HepG2 (cell line): Measurements from ENCODE around the gene RNF149. TPM values are rescaled to one million over a fixed set of nuclear protein-coding genes. Genes with fewer than 3 reads are reported as not detected.

Experiments used
- BHLHE40 ChIP-seq: IDR thresholded peaks from 2 replicates; pipeline ENCODE4 v1.6.1; 2011; ENCODE audit warnings: low read length, improper control_type of control experiment
- CENPT ChIP-seq: sonication (generic); formaldehyde crosslinking; IDR thresholded peaks from 2 replicates; pipeline ENCODE4 v1.8.0; 2022; ENCODE audit warnings: low read depth, mild to moderate bottlenecking, moderate library complexity, missing genetic modification reagents
- POGZ ChIP-seq: sonication (generic); formaldehyde crosslinking; IDR thresholded peaks from 2 replicates; pipeline ENCODE4 v1.4.0; 2020; ENCODE audit warnings: mild to moderate bottlenecking, missing genetic modification reagents
- SOX6 ChIP-seq, 2 experiments: fragments of 450-650 bp in 1 of 2; sonication (generic) in 1 of 2; formaldehyde crosslinking in 1 of 2; IDR thresholded peaks; 2 replicates each; pipeline versions ENCODE4 v1.4.0 to v1.6.1; 2017 to 2020; ENCODE audit warnings: antibody characterized with exemption in 1 of 2, mild to moderate bottlenecking in 1 of 2, missing genetic modification reagents in 1 of 2
- SYNCRIP ChIP-seq: fragments of 200-400 bp; formaldehyde crosslinking; IDR thresholded peaks from 2 replicates; pipeline ENCODE4 v1.6.1; 2018; ENCODE audit warnings: mild to moderate bottlenecking, low read depth, low read length; ENCODE audit not compliant: insufficient read depth
- TCF7 ChIP-seq: sonication (generic); IDR thresholded peaks from 2 replicates; pipeline ENCODE4 v1.6.1; 2016; ENCODE audit warnings: antibody characterized with exemption, low read depth
- ZFP36L2 ChIP-seq: sonication (generic); formaldehyde crosslinking; IDR thresholded peaks from 2 replicates; pipeline ENCODE4 v1.4.0; 2020; ENCODE audit warnings: missing genetic modification reagents
- ZNF207 ChIP-seq: fragments of 450-650 bp; IDR thresholded peaks from 2 replicates; pipeline ENCODE4 v1.6.1; 2016; ENCODE audit warnings: antibody characterized with exemption, borderline replicate concordance
- ZNF30 ChIP-seq: sonication (generic); formaldehyde crosslinking; IDR thresholded peaks from 2 replicates; pipeline ENCODE4 v1.5.0; 2020; ENCODE audit warnings: mild to moderate bottlenecking, missing genetic modification reagents
- ZNF337 ChIP-seq: sonication (generic); formaldehyde crosslinking; IDR thresholded peaks from 2 replicates; pipeline ENCODE4 v1.5.1; 2020; ENCODE audit warnings: missing genetic modification reagents, low read depth, mild to moderate bottlenecking, borderline replicate concordance
- ZNF557 ChIP-seq: sonication (generic); formaldehyde crosslinking; IDR thresholded peaks from 2 replicates; pipeline ENCODE4 v1.4.0; 2020; ENCODE audit warnings: missing genetic modification reagents
- ZNF558 ChIP-seq: sonication (generic); formaldehyde crosslinking; IDR thresholded peaks from 2 replicates; pipeline ENCODE4 v1.9.0; 2022; ENCODE audit warnings: mild to moderate bottlenecking, missing genetic modification reagents, borderline replicate concordance
- ZNF672 ChIP-seq: sonication (generic); formaldehyde crosslinking; IDR thresholded peaks from 2 replicates; pipeline ENCODE4 v1.8.1; 2022; ENCODE audit warnings: missing genetic modification reagents
- ZNF761 ChIP-seq: sonication (generic); formaldehyde crosslinking; conservative IDR thresholded peaks from 2 replicates; pipeline ENCODE4 v1.4.0; 2020; ENCODE audit warnings: mild to moderate bottlenecking, missing genetic modification reagents
- ZNF891 ChIP-seq: sonication (generic); formaldehyde crosslinking; IDR thresholded peaks from 2 replicates; pipeline ENCODE4 v1.5.0; 2020; ENCODE audit warnings: mild to moderate bottlenecking, missing genetic modification reagents
- polyA plus RNA-seq, 8 experiments: library from polyadenylated mRNA; depleted of rRNA in 3 of 8; stranded (reverse) in 7 of 8; unstranded in 1 of 8; fragments of >200 nt; fragmentation: Illumina TruSeq in 4 of 8; extraction: Trizol in 4 of 8; gene quantifications; 2 replicates each; pipeline versions ENCODE4 v1.2.1 to v1.2.3, GENCODE V29; 2011 to 2016; ENCODE audit warnings: low read depth in 4 of 8, missing spikeins in 1 of 8, mixed read lengths in 1 of 8; ENCODE audit not compliant: insufficient read depth in 1 of 8
- total RNA-seq, 5 experiments: library from RNA; depleted of rRNA; stranded (reverse); fragments of >200 nt; fragmentation: Illumina TruSeq; extraction: Trizol; gene quantifications; 2 replicates each; pipeline ENCODE4 v1.2.3, GENCODE V29; 2016; ENCODE audit warnings: low read depth in 1 of 5
- TF ChIP-seq, protein P1 (sequence below): sonication (generic); formaldehyde crosslinking; conservative IDR thresholded peaks from 2 replicates; pipeline ENCODE4 v1.4.0; 2020; ENCODE audit warnings: missing genetic modification reagents
- TF ChIP-seq, protein P2 (sequence below): sonication (generic); formaldehyde crosslinking; IDR thresholded peaks from 2 replicates; pipeline ENCODE4 v1.4.0; 2020; ENCODE audit warnings: mild to moderate bottlenecking, missing genetic modification reagents
- TF ChIP-seq, protein P3 (sequence below): sonication (generic); formaldehyde crosslinking; IDR thresholded peaks from 2 replicates; pipeline ENCODE4 v1.5.0; 2020; ENCODE audit warnings: missing genetic modification reagents
- TF ChIP-seq, protein P4 (sequence below): sonication (generic); formaldehyde crosslinking; IDR thresholded peaks from 2 replicates; pipeline ENCODE4 v1.4.0; 2020; ENCODE audit warnings: missing genetic modification reagents, mild to moderate bottlenecking, borderline replicate concordance
- TF ChIP-seq, protein P5 (sequence below): sonication (generic); formaldehyde crosslinking; IDR thresholded peaks from 2 replicates; pipeline ENCODE4 v1.4.0; 2020; ENCODE audit warnings: mild to moderate bottlenecking, missing genetic modification reagents

RNF149 gene
- total and polyA plus RNA-seq, 2 of the 13 experiments (the other 11 are each of a cell fraction or from before 2014, with no cell fraction given), result 87.6 to 109 TPM

DNA sequence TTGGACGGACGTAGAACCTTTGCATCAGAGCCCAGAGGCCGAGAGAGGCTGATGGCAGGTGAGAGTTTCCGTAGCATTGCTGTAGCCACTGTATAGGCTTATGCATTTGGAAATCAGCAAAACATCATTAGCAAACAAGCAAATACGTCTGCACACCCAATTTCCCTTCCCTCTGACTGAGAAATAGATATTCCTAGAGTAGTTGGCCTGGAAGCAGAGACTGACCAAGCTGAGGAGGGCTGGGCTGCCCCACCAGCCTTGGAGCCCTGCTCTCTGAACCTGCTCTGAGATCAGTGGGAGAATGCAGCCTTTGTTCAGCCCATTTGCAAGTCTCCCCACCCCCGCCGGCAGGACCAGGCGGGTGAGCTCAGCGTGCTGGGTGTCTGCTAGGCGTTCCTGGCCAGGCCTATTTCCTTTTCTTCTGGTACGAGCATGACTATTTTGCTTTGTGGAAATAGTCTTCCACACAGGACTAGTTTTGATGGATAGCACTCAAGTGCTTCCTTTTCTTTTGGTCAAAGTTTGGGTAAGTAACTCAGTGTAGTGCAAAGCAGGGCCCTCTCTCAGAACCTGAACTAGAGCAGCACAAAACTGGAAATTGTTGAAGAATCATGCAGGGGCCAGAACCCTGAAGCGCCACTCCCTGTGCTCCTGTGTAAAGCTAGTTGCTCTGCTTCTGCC is 21.9 kb upstream of the RNF149 start (continued):
- TF ChIP-seq ZFP36L2 (no peak), ZNF558 (no peak), ZNF672 (no peak), ZNF891 (CRISPR knock-in tag) (0 out of 2 replicates have a peak, but pooled peaks have one; percentile 54), POGZ (CRISPR knock-in tag) (peak; percentile 33), ZNF207 (no peak), ZNF337 (CRISPR knock-in tag) (peak; percentile 81; the same call in 1 of the 2 replicates), CENPT (CRISPR knock-in tag) (no peak), SOX6 (IDR thresholded peaks at IDR 0.05) (no peak), SOX6 (CRISPR knock-in tag; IDR thresholded peaks at IDR 0.05) (peak; percentile 91), SYNCRIP (no peak), ZNF761 (CRISPR knock-in tag) (no peak; the same call in 1 of the 2 replicates), TCF7 (0 out of 2 replicates have a peak, but pooled peaks have one; percentile 45), ZNF557 (CRISPR knock-in tag) (no peak), ZNF30 (no peak), BHLHE40 (peak; percentile 46)
- TF ChIP-seq, protein P1, sequence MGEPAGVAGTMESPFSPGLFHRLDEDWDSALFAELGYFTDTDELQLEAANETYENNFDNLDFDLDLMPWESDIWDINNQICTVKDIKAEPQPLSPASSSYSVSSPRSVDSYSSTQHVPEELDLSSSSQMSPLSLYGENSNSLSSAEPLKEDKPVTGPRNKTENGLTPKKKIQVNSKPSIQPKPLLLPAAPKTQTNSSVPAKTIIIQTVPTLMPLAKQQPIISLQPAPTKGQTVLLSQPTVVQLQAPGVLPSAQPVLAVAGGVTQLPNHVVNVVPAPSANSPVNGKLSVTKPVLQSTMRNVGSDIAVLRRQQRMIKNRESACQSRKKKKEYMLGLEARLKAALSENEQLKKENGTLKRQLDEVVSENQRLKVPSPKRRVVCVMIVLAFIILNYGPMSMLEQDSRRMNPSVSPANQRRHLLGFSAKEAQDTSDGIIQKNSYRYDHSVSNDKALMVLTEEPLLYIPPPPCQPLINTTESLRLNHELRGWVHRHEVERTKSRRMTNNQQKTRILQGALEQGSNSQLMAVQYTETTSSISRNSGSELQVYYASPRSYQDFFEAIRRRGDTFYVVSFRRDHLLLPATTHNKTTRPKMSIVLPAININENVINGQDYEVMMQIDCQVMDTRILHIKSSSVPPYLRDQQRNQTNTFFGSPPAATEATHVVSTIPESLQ (CRISPR knock-in tag), result no peak
- TF ChIP-seq, protein P2, sequence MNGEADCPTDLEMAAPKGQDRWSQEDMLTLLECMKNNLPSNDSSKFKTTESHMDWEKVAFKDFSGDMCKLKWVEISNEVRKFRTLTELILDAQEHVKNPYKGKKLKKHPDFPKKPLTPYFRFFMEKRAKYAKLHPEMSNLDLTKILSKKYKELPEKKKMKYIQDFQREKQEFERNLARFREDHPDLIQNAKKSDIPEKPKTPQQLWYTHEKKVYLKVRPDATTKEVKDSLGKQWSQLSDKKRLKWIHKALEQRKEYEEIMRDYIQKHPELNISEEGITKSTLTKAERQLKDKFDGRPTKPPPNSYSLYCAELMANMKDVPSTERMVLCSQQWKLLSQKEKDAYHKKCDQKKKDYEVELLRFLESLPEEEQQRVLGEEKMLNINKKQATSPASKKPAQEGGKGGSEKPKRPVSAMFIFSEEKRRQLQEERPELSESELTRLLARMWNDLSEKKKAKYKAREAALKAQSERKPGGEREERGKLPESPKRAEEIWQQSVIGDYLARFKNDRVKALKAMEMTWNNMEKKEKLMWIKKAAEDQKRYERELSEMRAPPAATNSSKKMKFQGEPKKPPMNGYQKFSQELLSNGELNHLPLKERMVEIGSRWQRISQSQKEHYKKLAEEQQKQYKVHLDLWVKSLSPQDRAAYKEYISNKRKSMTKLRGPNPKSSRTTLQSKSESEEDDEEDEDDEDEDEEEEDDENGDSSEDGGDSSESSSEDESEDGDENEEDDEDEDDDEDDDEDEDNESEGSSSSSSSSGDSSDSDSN (CRISPR knock-in tag), result peak; percentile 80
- TF ChIP-seq, protein P3, sequence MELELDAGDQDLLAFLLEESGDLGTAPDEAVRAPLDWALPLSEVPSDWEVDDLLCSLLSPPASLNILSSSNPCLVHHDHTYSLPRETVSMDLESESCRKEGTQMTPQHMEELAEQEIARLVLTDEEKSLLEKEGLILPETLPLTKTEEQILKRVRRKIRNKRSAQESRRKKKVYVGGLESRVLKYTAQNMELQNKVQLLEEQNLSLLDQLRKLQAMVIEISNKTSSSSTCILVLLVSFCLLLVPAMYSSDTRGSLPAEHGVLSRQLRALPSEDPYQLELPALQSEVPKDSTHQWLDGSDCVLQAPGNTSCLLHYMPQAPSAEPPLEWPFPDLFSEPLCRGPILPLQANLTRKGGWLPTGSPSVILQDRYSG (CRISPR knock-in tag), result no peak
- TF ChIP-seq, protein P4, sequence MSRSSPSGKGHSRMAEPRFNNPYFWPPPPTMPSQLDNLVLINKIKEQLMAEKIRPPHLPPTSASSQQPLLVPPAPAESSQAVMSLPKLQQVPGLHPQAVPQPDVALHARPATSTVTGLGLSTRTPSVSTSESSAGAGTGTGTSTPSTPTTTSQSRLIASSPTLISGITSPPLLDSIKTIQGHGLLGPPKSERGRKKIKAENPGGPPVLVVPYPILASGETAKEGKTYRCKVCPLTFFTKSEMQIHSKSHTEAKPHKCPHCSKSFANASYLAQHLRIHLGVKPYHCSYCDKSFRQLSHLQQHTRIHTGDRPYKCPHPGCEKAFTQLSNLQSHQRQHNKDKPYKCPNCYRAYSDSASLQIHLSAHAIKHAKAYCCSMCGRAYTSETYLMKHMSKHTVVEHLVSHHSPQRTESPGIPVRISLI, result peak; percentile 53; the same call in 1 of the 2 replicates
- TF ChIP-seq, protein P5, sequence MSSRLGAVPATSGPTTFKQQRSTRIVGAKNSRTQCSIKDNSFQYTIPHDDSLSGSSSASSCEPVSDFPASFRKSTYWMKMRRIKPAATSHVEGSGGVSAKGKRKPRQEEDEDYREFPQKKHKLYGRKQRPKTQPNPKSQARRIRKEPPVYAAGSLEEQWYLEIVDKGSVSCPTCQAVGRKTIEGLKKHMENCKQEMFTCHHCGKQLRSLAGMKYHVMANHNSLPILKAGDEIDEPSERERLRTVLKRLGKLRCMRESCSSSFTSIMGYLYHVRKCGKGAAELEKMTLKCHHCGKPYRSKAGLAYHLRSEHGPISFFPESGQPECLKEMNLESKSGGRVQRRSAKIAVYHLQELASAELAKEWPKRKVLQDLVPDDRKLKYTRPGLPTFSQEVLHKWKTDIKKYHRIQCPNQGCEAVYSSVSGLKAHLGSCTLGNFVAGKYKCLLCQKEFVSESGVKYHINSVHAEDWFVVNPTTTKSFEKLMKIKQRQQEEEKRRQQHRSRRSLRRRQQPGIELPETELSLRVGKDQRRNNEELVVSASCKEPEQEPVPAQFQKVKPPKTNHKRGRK (CRISPR knock-in tag), result no peak
